Osteoblast (primary cell): Measurements from ENCODE around the gene GART. TPM values are rescaled to one million over a fixed set of nuclear protein-coding genes. Genes with fewer than 3 reads are reported as not detected.

Experiments used
- DNase-seq: peaks from one replicate; pipeline ENCODE4 v3.0.0; 2011; ENCODE audit warnings: low spot score, mixed read lengths; ENCODE audit not compliant: insufficient read length; ENCODE audit errors: missing footprints
- H2AFZ ChIP-seq: 2 replicates; pipeline ENCODE4 v1.6.0; 2011; ENCODE audit warnings: mild to moderate bottlenecking, low read length
- H3K27ac ChIP-seq: 2 replicates; pipeline ENCODE4 v1.5.1; 2011; ENCODE audit warnings: mild to moderate bottlenecking, low read depth, low read length, moderate library complexity
- H3K27me3 ChIP-seq: 2 replicates; pipeline ENCODE4 v1.6.0; 2012; ENCODE audit warnings: mild to moderate bottlenecking, control low read depth, inconsistent platforms, low read length, moderate library complexity; ENCODE audit not compliant: insufficient read depth
- H3K36me3 ChIP-seq: 2 replicates; pipeline ENCODE4 v1.5.1; 2011; ENCODE audit warnings: mild to moderate bottlenecking, low read length, control low read depth, moderate library complexity; ENCODE audit not compliant: insufficient read depth
- H3K4me1 ChIP-seq: 2 replicates; pipeline ENCODE4 v1.5.1; 2011; ENCODE audit warnings: mild to moderate bottlenecking, low read length, control low read depth, moderate library complexity; ENCODE audit not compliant: insufficient read depth
- H3K4me2 ChIP-seq: 2 replicates; pipeline ENCODE4 v1.6.0; 2011; ENCODE audit warnings: mild to moderate bottlenecking, low read length; ENCODE audit not compliant: insufficient read depth
- H3K4me3 ChIP-seq: fragments of 200-600 bp; sonication (generic); 3 replicates; pipeline ENCODE4 v1.5.1; 2012; ENCODE audit warnings: mild to moderate bottlenecking, low read length, inconsistent platforms; ENCODE audit not compliant: insufficient read depth
- H3K79me2 ChIP-seq: 2 replicates; pipeline ENCODE4 v1.6.0; 2012; ENCODE audit warnings: mild to moderate bottlenecking, low read length, control low read depth, inconsistent platforms; ENCODE audit not compliant: insufficient read depth
- H3K9me3 ChIP-seq: 2 replicates; pipeline ENCODE4 v1.5.1; 2011; ENCODE audit warnings: low read depth, low read length, control low read depth
- H4K20me1 ChIP-seq: 2 replicates; pipeline ENCODE4 v1.6.0; 2012; ENCODE audit warnings: mild to moderate bottlenecking, low read length, control low read depth; ENCODE audit not compliant: insufficient read depth
- total RNA-seq: library from RNA; depleted of rRNA; stranded (reverse); fragments of >200 nt; gene quantifications from 2 replicates; pipeline ENCODE4 v1.2.3, GENCODE V29; 2012
- TF ChIP-seq, protein P1 (sequence below): IDR thresholded peaks from 2 replicates; pipeline ENCODE4 v1.5.1; 2011; ENCODE audit warnings: mild to moderate bottlenecking, low read depth, low read length, moderate library complexity; ENCODE audit errors: extremely low read depth

Gene GART
- total RNA-seq, 1 donor: 85.8 TPM

DNA sequence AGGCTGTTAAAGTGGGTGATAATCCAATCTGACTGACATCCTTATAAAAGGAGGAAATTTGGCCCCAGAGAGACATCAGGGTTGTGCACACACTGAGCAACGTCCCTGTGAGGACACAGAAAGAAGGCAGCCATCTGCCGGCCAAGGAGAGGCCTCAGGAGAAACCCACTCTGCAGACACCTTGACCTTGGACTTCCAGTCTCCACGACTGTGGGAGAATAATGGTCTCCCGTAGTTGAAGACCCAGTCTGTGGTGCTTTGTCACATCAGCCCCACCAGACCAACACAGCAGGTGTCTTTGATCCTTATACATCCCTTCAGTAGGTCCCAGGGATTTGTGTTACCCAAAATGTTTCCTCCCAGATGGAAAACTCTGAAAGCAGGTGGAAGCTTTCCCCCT lies 46.2 kb downstream of the GART start:
- Histone ChIP-seq H3K9me3 (no peaks in the 10 kb centered on the region), H3K4me3 (no peak overlapping the region), H3K79me2 (no peaks in the 10 kb centered on the region), H3K27ac (no peak overlapping the region), H3K36me3 (no peaks in the 10 kb centered on the region), H4K20me1 (no peaks in the 10 kb centered on the region), H2AFZ (no peak overlapping the region), H3K4me2 (no peak overlapping the region), H3K4me1 (peaks cover 5% of the 10 kb centered on the region), H3K27me3 (peaks cover 12% of the 10 kb centered on the region)
- no peak for DNase-seq
- TF ChIP-seq, protein P1, sequence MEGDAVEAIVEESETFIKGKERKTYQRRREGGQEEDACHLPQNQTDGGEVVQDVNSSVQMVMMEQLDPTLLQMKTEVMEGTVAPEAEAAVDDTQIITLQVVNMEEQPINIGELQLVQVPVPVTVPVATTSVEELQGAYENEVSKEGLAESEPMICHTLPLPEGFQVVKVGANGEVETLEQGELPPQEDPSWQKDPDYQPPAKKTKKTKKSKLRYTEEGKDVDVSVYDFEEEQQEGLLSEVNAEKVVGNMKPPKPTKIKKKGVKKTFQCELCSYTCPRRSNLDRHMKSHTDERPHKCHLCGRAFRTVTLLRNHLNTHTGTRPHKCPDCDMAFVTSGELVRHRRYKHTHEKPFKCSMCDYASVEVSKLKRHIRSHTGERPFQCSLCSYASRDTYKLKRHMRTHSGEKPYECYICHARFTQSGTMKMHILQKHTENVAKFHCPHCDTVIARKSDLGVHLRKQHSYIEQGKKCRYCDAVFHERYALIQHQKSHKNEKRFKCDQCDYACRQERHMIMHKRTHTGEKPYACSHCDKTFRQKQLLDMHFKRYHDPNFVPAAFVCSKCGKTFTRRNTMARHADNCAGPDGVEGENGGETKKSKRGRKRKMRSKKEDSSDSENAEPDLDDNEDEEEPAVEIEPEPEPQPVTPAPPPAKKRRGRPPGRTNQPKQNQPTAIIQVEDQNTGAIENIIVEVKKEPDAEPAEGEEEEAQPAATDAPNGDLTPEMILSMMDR: no peak

DNA sequence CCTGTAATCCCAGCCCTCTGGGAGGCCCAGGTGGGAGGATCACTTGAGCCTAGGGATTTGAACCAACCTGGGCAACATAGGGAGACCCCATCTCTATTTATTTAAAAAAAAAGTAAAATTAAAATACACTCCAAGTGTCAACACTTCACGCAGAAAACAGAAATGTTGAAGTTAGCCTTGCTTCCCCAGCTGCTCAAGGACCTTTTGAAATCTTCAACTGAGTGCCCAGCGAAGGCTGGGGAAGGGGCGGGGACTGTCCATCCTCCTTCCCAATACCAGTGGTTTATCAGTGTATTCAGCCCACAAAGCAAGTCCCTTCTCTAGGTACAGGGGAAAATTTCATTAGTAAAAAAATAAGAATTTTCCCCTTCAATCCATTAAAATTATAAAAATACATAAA lies 48.2 kb downstream of the GART start:
- DNase-seq: no peak
- H3K36me3 ChIP-seq: no peaks in the 10 kb centered on the region
- peaks cover 12% of the 10 kb centered on the region for H3K27me3 ChIP-seq
- no peak overlapping the region for H2AFZ ChIP-seq
- peaks cover 6% of the 10 kb centered on the region for H3K4me1 ChIP-seq
- H3K4me3 ChIP-seq: no peak overlapping the region
- H4K20me1 ChIP-seq: no peaks in the 10 kb centered on the region
- no peaks in the 10 kb centered on the region for H3K79me2 ChIP-seq
- H3K9me3 ChIP-seq: no peaks in the 10 kb centered on the region
- H3K27ac ChIP-seq: no peak overlapping the region
- no peak overlapping the region for H3K4me2 ChIP-seq
- TF ChIP-seq, protein P1: no peak

DNA sequence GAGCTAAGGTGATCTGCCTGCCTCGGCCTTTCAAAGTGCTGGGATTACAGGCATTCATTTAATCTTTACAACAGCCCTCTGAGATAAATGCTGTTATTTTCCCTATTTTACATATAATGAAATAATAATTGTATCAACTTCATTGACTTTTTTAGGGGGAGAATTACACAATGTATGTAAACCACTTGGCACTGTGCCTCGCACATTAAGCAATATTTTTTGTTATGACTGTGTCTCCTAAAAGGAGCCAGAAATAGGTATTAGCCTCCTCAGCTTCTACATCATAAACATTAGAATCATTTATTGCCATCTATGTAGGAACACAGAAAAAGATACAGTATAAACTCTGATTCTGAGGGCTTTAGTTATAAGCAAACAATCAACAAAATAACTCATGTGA lies 49.3 kb downstream of the GART start:
- Histone ChIP-seq H3K4me3 (no peak overlapping the region), H3K27ac (no peak overlapping the region), H3K79me2 (no peaks in the 10 kb centered on the region), H3K9me3 (no peaks in the 10 kb centered on the region), H3K36me3 (no peaks in the 10 kb centered on the region), H3K4me1 (peaks cover 6% of the 10 kb centered on the region), H3K27me3 (peaks cover 12% of the 10 kb centered on the region), H3K4me2 (no peak overlapping the region), H2AFZ (no peak overlapping the region), H4K20me1 (no peaks in the 10 kb centered on the region)
- TF ChIP-seq, protein P1: no peak
- DNase-seq: no peak

DNA sequence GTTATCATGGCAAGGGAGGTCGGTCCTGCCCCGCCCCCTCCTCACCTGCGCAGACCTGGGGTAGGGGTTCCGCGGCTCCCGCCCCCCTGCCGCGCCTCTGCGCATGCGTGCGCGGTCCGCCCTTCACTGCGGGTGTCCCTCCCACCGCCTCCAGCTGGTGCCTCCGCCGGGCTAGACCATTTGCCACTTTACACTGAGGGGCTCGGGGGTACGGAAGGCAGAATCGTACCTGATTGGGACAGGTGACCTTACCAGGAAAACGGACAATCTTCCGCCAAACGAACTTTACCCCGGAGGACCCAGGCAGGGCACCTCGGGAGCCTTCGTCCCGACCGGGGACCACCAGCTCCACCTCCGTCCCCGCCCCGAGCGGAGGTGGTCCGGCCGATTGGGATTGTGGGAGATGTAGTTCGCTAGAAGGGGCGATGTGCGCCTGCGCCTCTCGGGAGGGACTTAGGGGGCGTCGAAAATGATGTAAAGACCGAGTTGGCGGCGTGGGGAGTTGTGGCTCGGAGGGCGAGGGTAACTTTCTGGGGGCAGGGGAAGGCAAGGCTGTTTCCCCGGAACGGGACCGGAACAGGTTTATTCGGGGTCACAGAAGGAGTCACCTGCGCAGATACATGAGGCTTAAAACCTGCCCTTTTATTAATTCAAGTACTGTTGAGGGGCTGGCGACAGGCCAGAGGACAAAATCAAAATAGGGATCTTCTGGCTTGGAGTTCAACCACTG lies 50.4 kb downstream of the GART start, which contains the start of gene DNAJC28:
Gene DNAJC28 (minus strand): TSS at position 344 of the 730 bp plus-strand sequence. CDS start 2,323 bp downstream, outside the sequence.
- Histone ChIP-seq H3K27ac (peak within 1 kb of the TSS; percentile 63), H3K4me2 (peak within 1 kb of the TSS; percentile 100), H4K20me1 (no peaks in the 10 kb centered on the region), H3K36me3 (no peaks in the 10 kb centered on the region), H3K4me1 (peaks cover 6% of the 10 kb centered on the region), H3K27me3 (peaks cover 11% of the 10 kb centered on the region), H2AFZ (peak within 1 kb of the TSS; percentile 97), H3K4me3 (peak within 1 kb of the TSS; percentile 94), H3K79me2 (no peaks in the 10 kb centered on the region), H3K9me3 (no peaks in the 10 kb centered on the region)
- DNase-seq: peak; percentile 98
- TF ChIP-seq, protein P1: no peak
